ENCODE measurements around the gene FOXP2.

- TF ChIP-seq, protein P1, sequence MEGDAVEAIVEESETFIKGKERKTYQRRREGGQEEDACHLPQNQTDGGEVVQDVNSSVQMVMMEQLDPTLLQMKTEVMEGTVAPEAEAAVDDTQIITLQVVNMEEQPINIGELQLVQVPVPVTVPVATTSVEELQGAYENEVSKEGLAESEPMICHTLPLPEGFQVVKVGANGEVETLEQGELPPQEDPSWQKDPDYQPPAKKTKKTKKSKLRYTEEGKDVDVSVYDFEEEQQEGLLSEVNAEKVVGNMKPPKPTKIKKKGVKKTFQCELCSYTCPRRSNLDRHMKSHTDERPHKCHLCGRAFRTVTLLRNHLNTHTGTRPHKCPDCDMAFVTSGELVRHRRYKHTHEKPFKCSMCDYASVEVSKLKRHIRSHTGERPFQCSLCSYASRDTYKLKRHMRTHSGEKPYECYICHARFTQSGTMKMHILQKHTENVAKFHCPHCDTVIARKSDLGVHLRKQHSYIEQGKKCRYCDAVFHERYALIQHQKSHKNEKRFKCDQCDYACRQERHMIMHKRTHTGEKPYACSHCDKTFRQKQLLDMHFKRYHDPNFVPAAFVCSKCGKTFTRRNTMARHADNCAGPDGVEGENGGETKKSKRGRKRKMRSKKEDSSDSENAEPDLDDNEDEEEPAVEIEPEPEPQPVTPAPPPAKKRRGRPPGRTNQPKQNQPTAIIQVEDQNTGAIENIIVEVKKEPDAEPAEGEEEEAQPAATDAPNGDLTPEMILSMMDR (IDR thresholded peaks at IDR 0.05): no peak
- TF ChIP-seq POLR2AphosphoS5 (IDR thresholded peaks at IDR 0.05): no peak
Observed at GRCh38 chr7:114468844-114469243, 54.2 kb downstream of the FOXP2 start.

Data from gastroesophageal sphincter (tissue), 3 donors.